Calu3 (cell line): ENCODE measurements around the gene PNO1. TPM values are rescaled to one million over a fixed set of nuclear protein-coding genes. Genes with fewer than 3 reads are reported as not detected.

Experiments used
- BruUV-seq: library from RNA; stranded (reverse); fragments of 400-500 nt; replicated peaks from 2 replicates; lab custom pipeline; 2021; lab: Mats Ljungman, UMichigan
- CTCF ChIA-PET: fragments of 300-600 bp; sonication (Branson Sonifier 250); formaldehyde crosslinking; loops from one replicate; lab custom pipeline; 2022; ENCODE audit warnings: antibody characterized with exemption; lab: Charles Lee
- DNase-seq: peaks from one replicate; pipeline ENCODE4 v3.0.0; 2022
- H3K27ac Mint-ChIP-seq: one replicate; pipeline ENCODE4 v1.8.0; 2022; ENCODE audit warnings: mixed read lengths; ENCODE audit not compliant: unreplicated experiment
- H3K27me3 Mint-ChIP-seq: one replicate; pipeline ENCODE4 v1.8.0; 2022; ENCODE audit warnings: mixed read lengths; ENCODE audit not compliant: unreplicated experiment
- H3K36me3 Mint-ChIP-seq: one replicate; pipeline ENCODE4 v1.8.0; 2022; ENCODE audit warnings: mild to moderate bottlenecking, moderate library complexity, mixed read lengths; ENCODE audit not compliant: insufficient read depth, unreplicated experiment
- H3K4me1 Mint-ChIP-seq: one replicate; pipeline ENCODE4 v1.8.0; 2022; ENCODE audit warnings: mild to moderate bottlenecking, low read depth, mixed read lengths; ENCODE audit not compliant: unreplicated experiment
- H3K4me3 Mint-ChIP-seq: one replicate; pipeline ENCODE4 v1.8.0; 2022; ENCODE audit warnings: mild to moderate bottlenecking, low read depth, moderate library complexity, mixed read lengths; ENCODE audit not compliant: unreplicated experiment
- H3K9me3 Mint-ChIP-seq: one replicate; pipeline ENCODE4 v1.8.0; 2022; ENCODE audit warnings: low read depth, mixed read lengths; ENCODE audit not compliant: unreplicated experiment
- intact Hi-C: fragments of 100-400 bp; cut with micrococcal nuclease; formaldehyde crosslinking; loops from one replicate; pipeline ENCODE4 v1.10.0; 2022; ENCODE audit not compliant: unreplicated experiment
- total RNA-seq: library from RNA; stranded (reverse); gene quantifications from 2 replicates; pipeline ENCODE4 v1.2.3, GENCODE V29; 2022
- TF ChIP-seq, protein P1 (sequence below): fragments of 200-600 bp; IDR thresholded peaks from one replicate; pipeline ENCODE4 v1.8.0; 2022; ENCODE audit warnings: antibody characterized with exemption; ENCODE audit not compliant: unreplicated experiment

Gene PNO1
- total RNA-seq, 1 experiment from 2014 or later = 23.6 TPM

DNA sequence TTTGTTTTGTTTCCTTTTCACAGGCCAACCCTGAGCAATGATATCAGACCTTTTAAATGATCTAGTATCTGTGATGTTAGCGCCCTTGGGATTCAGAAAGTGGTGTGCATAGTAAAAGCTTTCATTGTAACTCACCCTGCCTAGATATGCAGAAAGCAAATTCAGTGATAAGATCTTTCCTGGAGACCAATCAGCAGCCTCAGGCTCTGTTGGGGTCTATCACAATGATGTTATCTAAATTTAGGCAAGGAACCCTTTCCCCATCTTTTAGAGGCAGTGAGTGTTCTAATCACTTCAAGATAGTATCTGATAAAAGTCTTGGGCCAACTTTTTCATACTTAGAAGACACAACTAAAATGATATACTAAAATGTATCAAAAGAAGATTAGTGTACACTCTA, 23.6 kb upstream of the PNO1 start:
- intact Hi-C loops = no loop called here
- Mint-ChIP-seq H3K4me3 (no peak overlapping the region), H3K27me3 (no peaks in the 10 kb centered on the region), H3K36me3 (peaks cover 7% of the 10 kb centered on the region), H3K4me1 (no peaks in the 10 kb centered on the region), H3K27ac (no peak overlapping the region), H3K9me3 (no peaks in the 10 kb centered on the region)
- TF ChIP-seq, protein P1, sequence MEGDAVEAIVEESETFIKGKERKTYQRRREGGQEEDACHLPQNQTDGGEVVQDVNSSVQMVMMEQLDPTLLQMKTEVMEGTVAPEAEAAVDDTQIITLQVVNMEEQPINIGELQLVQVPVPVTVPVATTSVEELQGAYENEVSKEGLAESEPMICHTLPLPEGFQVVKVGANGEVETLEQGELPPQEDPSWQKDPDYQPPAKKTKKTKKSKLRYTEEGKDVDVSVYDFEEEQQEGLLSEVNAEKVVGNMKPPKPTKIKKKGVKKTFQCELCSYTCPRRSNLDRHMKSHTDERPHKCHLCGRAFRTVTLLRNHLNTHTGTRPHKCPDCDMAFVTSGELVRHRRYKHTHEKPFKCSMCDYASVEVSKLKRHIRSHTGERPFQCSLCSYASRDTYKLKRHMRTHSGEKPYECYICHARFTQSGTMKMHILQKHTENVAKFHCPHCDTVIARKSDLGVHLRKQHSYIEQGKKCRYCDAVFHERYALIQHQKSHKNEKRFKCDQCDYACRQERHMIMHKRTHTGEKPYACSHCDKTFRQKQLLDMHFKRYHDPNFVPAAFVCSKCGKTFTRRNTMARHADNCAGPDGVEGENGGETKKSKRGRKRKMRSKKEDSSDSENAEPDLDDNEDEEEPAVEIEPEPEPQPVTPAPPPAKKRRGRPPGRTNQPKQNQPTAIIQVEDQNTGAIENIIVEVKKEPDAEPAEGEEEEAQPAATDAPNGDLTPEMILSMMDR = no peak
- BruUV-seq = no TSS peak
- CTCF ChIA-PET = no interaction called here
- DNase-seq = no peak

GRCh38 chr2:68134554-68134953, 23.1 kb upstream of the PNO1 start:
- Mint-ChIP-seq H3K4me1 (no peaks in the 10 kb centered on the region), H3K36me3 (peaks cover 10% of the 10 kb centered on the region), H3K9me3 (no peaks in the 10 kb centered on the region), H3K27me3 (no peaks in the 10 kb centered on the region), H3K4me3 (no peak overlapping the region), H3K27ac (no peak overlapping the region)
- DNase-seq = no peak
- intact Hi-C loops = no loop called here
- TF ChIP-seq, protein P1 = no peak
- no TSS peak for BruUV-seq
- CTCF ChIA-PET = no interaction called here

GRCh38 chr2:68135448-68136320, 22.0 kb upstream of the PNO1 start:
- DNase-seq = no peak
- TF ChIP-seq, protein P1 = no peak
- CTCF ChIA-PET = no interaction called here
- no peaks in the 10 kb centered on the region for H3K27me3 Mint-ChIP-seq
- no peak overlapping the region for H3K27ac Mint-ChIP-seq
- no peak overlapping the region for H3K4me3 Mint-ChIP-seq
- intact Hi-C loops = no loop called here
- H3K36me3 Mint-ChIP-seq = peaks cover 10% of the 10 kb centered on the region
- BruUV-seq = no TSS peak
- no peaks in the 10 kb centered on the region for H3K4me1 Mint-ChIP-seq
- no peaks in the 10 kb centered on the region for H3K9me3 Mint-ChIP-seq

DNA sequence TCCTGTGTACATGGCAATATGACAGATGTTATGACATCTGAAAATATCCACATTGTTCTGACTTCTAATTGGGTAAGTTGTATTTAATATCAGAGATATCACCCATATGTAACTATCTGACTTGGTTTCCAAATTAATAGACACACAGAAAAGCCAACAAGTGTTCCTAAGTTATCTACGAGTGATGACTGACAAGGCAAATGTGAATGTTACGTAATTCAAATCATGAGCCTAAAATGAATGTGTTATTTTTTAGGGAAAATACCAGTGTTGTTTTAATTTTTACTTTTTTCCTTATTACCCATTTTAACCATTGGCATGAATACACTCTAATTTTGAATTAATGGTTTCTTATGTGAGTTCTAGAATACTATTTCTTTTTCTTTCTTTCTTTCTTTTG, 15.8 kb upstream of the PNO1 start:
- CTCF ChIA-PET = no interaction called here
- Mint-ChIP-seq H3K4me3 (no peak overlapping the region), H3K27ac (no peak overlapping the region), H3K9me3 (no peaks in the 10 kb centered on the region), H3K27me3 (no peaks in the 10 kb centered on the region), H3K4me1 (no peaks in the 10 kb centered on the region), H3K36me3 (peaks cover 4% of the 10 kb centered on the region)
- no peak for DNase-seq
- intact Hi-C loops = no loop called here
- TF ChIP-seq, protein P1 = no peak
- BruUV-seq = no TSS peak
